ENCODE data around the gene YDJC.
"Not testable (repeated sequence)": the region's sequence is repeated elsewhere in the genome, so short reads cannot be mapped to it uniquely, and the experiment has no call there.

The YDJC gene

GRCh38 chr22:21615731-21616130, 14.1 kb downstream of the YDJC start:
- intact Hi-C loops (cut with DNase I), result no loop called here
- no peak for DNase-seq

- DNase-seq, result peak in 1 of 10 donors; percentile 18
- intact Hi-C loops (cut with DNase I), result no loop called here
Measured at GRCh38 chr22:21613553-21614233, 16.1 kb downstream of the YDJC start.

GRCh38 chr22:21612858-21613257, 17.0 kb downstream of the YDJC start:
- intact Hi-C loops (cut with DNase I), result no loop called here
- DNase-seq, result no peak

DNA sequence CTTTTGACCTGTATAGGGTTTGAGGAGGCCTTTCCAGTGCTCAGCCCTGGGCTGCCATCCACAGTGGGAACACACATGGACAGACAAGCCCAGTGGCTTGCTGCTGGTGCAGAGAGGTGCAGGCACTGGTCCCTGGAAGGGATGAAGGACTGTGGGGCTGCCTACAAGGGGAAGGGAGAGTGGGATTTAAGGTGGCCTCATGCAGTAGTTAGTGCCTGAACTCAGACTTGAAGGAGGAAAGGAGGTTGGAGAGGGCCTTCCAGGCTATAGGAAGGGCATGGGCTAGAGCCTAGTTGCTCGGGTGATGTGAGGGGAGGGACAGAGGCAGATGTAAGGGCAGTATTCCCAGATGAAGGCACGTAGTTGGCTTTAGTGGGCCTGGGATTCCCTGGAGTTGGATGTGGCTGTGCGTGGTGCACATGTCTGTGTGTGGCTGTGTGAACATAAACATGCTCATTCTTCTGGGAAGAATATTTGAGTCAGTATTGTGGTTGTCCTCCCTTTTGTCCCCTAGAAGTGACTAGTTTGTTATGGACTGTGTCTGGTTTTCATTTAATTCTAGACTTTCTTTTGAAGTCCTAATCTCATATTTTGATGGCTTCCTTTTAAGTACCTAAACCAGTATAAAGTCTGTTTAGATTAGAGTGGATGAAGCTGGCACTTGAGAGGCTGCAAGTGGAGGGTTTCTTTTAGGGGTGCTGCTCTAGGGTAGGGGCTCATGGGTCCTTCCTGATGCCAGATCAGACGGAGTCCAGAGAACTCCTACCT, 18.4 kb downstream of the YDJC start:
- DNase-seq, result no peak
- intact Hi-C loops (cut with DNase I), result no loop called here

GRCh38 chr22:21609556-21610157, 20.2 kb downstream of the YDJC start:
- intact Hi-C loops (cut with DNase I), result not testable (repeated sequence)
- peak in 1 of 10 donors; percentile 57 for DNase-seq

DNA sequence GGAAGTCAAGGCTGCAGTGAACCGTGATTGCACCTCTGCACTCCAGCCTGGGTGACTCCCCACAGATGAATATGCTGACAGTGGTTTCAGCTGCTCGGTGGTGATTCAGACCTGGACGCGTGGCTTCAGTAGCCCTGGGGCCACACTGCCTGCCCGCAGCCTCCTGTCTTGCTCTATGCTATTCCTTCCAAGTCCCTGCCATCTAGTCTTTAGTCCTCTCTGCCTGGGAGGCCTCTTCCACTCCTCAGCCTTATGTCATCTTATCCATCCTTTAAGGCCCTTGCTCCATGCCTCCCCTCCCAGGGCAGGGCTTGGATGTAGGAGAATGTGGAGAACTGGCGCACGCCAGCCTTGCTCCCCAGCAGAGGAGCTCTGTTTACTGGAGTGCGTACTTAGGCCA, 23.0 kb downstream of the YDJC start:
- intact Hi-C loops (cut with DNase I), result no loop called here
- peak in 1 of 10 donors; percentile 65 for DNase-seq

GRCh38 chr22:21605887-21606564, 23.8 kb downstream of the YDJC start:
- DNase-seq, result peak in 2 of 10 donors; percentile 5 to 53
- intact Hi-C loops (cut with DNase I), result no loop called here

- intact Hi-C loops (cut with DNase I), result no loop called here
- peak in 1 of 10 donors; percentile 14 for DNase-seq
Measured at GRCh38 chr22:21603973-21604372, 25.8 kb downstream of the YDJC start.

DNA sequence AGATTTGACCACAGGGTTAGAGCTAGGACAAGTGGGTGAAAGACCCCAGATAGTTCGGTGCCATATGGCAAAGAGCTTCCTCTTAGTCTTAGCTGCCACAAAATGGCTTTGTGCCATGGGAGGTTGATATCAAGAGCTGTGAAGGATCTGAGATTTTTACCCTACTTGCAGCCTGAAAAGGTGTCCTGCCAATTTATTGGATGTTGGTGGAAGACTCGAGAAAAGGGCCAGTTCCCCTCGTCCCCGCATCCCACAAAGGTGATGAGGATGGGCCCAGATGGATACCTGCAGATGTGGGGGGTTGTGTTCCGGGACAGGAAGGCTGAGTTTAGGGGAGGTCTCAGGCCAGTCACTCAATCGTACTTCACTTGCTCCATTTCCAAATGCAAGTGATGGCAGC, 27.2 kb downstream of the YDJC start:
- DNase-seq, result no peak
- intact Hi-C loops (cut with DNase I), result no loop called here

- DNase-seq, result peak in 1 of 10 donors; percentile 11
- intact Hi-C loops (cut with DNase I), result no loop called here
Measured at GRCh38 chr22:21599053-21599893, 30.5 kb downstream of the YDJC start.

GRCh38 chr22:21598302-21598701, 31.5 kb downstream of the YDJC start:
- DNase-seq, result no peak
- intact Hi-C loops (cut with DNase I), result no loop called here

GRCh38 chr22:21596356-21597135, 33.3 kb downstream of the YDJC start:
- intact Hi-C loops (cut with DNase I); DNase-seq: not testable (repeated sequence)

- intact Hi-C loops (cut with DNase I), result no loop called here
- DNase-seq, result peak in 1 of 10 donors; percentile 13
Measured at GRCh38 chr22:21594865-21595452, 34.9 kb downstream of the YDJC start.

DNA sequence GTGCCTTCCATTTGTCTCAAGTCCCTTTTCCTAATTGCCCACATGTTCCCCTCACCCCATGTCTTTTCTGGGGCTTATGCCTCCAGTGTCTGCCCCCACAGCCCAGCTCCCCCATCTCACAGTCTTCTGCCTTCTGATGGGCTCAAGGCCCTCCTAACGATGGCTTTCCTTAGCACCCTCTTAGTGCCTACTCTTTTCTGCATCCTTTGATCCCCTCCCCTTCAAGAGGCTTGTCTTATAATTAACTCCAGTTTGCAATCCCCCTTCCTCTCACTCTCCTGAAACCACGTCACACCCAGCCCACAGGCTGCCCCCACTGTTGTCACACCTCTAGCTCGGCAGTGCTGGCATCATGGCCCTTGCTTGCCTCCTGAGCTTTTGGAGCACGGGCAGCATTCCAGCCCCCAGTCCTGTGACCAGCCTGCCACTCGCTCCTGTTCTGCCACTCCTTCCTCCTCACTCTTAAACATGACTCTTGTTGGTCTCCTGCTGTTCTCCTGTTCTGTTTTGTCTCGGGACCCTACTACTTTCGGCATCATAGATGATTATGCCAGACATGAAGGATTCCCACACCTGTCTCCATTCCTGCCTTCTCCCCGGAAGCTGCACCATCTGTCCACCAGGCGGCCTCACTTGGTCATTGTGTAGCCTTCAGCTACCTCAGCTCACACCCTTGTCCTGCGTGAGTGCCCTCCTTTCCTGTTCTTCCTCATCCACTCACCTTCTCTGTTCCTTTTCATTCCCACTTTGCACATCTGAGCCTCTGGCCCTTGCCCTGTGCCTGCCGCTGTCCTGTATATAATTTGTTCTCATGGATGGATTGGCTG, 36.2 kb downstream of the YDJC start:
- DNase-seq, result peak in 6 of 10 donors; percentile 13 to 84 (median 26)

DNA sequence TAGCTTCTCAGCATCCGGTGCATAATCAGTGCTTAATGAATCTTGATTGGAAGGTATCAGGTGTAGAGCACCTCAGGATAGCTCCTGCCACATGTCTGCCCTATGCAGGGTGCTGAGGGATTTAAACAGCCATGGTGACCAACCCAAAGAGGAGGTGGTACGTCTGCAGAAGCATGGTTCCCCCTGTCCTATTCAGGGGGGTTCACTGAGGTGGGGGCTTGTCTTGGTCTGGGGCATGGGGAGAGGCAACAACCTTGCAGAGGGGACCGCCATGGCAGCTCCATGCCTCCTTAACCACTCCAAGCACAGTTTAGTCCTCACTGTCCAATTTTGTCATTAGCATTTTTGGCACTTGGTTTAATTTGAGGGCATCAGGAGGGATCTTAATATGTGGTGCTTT, 37.4 kb downstream of the YDJC start:
- no peak for DNase-seq
- intact Hi-C loops (cut with DNase I), result no loop called here

More for the DNA sequence above, 36.2 kb downstream of the YDJC start:
- intact Hi-C loops (cut with DNase I), result no loop called here

DNA sequence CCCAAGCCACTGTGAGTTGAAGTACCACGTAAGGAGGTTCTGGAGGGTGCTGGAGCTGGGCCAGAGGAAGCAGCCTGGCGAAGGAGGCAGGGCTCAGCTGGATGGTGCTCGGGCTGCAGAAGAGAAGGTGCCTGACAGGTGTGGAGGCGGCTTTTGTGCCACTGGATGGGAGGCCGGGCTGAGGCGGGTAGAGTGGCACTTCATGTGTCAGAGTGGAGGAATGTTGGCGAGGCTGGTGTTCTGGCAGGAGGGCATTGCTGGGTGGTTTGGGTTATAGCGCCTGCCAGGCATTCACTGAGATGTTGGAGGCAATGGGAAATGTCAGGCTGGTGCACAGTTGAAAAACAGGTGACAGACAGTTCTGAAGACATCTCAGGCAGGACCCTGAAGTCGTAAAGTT, 38.1 kb downstream of the YDJC start:
- intact Hi-C loops (cut with DNase I), result no loop called here

DNA sequence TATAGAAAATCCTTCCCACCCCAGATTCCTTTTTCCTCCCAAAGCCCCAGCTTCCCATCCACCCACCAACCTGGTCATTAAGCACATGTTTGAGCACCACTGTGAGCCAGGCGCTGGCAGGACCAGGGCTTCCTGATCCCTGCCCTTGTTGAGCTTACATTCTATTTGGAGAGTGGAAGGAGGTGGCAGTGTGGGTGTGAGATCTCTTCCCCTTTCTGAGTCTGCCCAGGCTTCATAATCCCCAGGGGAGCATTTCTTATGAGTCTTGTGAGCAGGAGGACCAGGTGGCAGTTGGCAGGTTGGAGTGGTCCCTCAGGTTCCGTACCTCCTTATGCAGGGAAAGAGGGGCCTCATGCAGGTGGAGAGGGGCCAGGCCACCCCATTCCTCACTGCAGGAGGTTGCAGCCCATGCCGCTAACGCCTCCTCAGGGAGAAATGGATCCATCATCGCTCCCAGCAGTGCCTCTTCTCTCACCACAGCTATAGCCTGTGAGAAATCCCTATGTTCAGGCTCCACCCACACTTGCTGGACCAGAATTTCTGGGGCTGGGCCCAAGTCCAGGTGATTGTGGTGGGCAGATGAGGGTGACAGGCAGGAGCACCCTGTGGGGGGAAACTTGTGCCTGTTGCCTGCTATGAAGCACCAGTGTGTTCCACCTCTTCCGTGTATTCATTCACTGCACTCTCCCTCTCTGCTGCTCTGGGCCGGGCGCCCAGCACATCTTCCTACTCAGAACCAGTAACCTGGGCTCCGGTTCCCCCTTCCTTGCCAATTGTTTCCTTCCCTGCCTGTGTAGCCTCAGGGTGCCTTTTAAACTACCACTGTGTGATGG, 38.8 kb downstream of the YDJC start:
- intact Hi-C loops (cut with DNase I), result no loop called here
- DNase-seq, result peak; percentile 8 to 94 (median 68)

More for the DNA sequence above, 38.1 kb downstream of the YDJC start:
- peak in 2 of 10 donors; percentile 11 to 74 for DNase-seq
